Measurements from ENCODE around the gene SYPL2. TPM values are rescaled to one million over a fixed set of nuclear protein-coding genes. Genes with fewer than 3 reads are reported as not detected.

The SYPL2 gene
- total RNA-seq, 2 experiments from 2014 or later: not detected

DNA sequence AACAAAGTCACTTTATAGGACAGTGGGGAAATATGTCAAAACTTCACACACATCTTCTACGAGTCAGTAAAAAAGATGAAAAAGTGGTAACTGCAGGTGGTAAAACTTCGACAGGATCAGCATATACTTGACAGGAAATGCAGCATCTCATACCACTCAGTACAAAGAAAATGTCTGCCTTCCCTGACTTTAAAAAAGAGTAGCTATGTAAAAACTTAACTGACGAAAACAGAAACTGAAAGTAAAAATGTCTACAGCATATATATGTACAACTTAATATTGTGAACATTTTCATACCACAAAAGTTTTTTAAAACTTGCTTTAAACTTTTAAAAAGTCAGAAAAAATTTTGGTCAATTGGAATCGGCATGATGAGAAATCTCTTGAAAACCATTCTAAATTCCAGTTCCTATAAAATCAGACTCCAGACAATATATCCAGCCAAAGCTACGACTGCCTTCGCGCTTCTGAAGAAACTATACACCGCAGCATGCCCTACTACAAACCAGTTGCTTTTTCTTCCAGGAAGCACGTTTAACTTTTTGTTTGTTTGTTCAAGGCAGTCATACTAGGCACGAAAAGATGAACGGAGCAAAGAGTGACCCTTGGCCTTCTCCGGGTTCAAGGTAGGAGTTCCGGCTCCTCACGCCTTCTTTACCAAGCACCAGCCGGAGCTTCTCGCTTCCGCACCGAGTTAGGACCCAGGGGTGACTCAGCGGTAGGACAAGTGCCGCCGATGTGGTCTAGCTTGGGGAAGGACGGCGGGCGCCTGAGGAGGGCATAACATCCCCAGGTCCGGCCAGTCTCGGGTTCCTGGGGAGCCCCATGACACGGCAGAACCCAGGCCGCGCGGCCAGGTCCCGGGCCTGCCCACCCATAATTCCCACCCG is 40.7 kb upstream of the SYPL2 start:
- Histone ChIP-seq H3K79me2 (ENCODE audit: insufficient read depth, low read depth, low read length) (peaks cover 60% of the 10 kb centered on the region), H3K36me3 (ENCODE audit: insufficient read depth, low read length) (peaks cover 37% of the 10 kb centered on the region)
- POLR2A ChIA-PET: interaction anchor here (0.6 to 1.9 kb wide), 14 partner anchors 8 to 334 kb away, joined by 3 to 5 read pairs (median 4); partner anchors contain the start of genes PSRC1, SARS1 and SORT1

GRCh38 chr1:109426281-109427170 is 39.8 kb upstream of the SYPL2 start, which contains the start of gene PSMA5:
PSMA5 (minus strand) TSS chr1:109426448; CDS start chr1:109426330, 118 bp downstream.
- ChIA-PET CTCF (ENCODE audit: unreplicated experiment) (interaction anchor here (0.6 to 0.7 kb wide), 2 partner anchors 120 to 1065 kb away, joined by 3 to 13 read pairs; partner anchors contain the start of gene MYBPHL), POLR2A (interaction anchor here (0.6 to 1.9 kb wide), 9 partner anchors 9 to 213 kb away, joined by 3 to 9 read pairs (median 5); partner anchors contain the start of genes PSRC1 and SARS1)
- Histone ChIP-seq H3K4me2 (ENCODE audit: low read length) (peak within 1 kb of the TSS; percentile 99), H3K4me3 (ENCODE audit: low read depth, low read length, poor library complexity, severe bottlenecking) (peak within 1 kb of the TSS; percentile 97), H3K4me1 (ENCODE audit: insufficient read depth, low read length, poor library complexity, severe bottlenecking) (peaks cover 25% of the 10 kb centered on the region), H4K20me1 (ENCODE audit: insufficient read depth, low read length) (peaks cover 8% of the 10 kb centered on the region; the same call in 1 of the 2 replicates), H3K9me2 (ENCODE audit: insufficient read depth, low read length) (no peaks in the 10 kb centered on the region), H3K79me2 (ENCODE audit: insufficient read depth, low read depth, low read length) (peaks cover 52% of the 10 kb centered on the region), H2AFZ (ENCODE audit: low read length) (peak within 1 kb of the TSS; percentile 71), H3K36me3 (ENCODE audit: insufficient read depth, low read length) (peaks cover 28% of the 10 kb centered on the region), H3K27ac (ENCODE audit: low read depth, low read length, poor library complexity, severe bottlenecking) (peak within 1 kb of the TSS; percentile 85), H3K9me3 (ENCODE audit: low read length) (no peaks in the 10 kb centered on the region)
- TF ChIP-seq EZH2phosphoT487 (IDR thresholded peaks at IDR 0.05; ENCODE audit: borderline replicate concordance, low read depth, low read length) (no peak), CTCF (conservative IDR thresholded peaks at IDR 0.05; ENCODE audit: low read length) (no peak)
- peak; percentile 99 for DNase-seq (ENCODE audit: low spot score)
- BruUV-seq (replicated peaks): TSS peak; percentile 82
- intact Hi-C loops (cut with micrococcal nuclease; ENCODE audit: unreplicated experiment): loop anchor here (1.0 to 10.0 kb wide), 4 partner anchors 57 to 1246 kb away; partner anchors contain the start of genes ATXN7L2 and KCNA3

More for the DNA sequence above, 40.7 kb upstream of the SYPL2 start:
- CTCF ChIA-PET (ENCODE audit: unreplicated experiment): interaction anchor here (0.6 to 1.5 kb wide), 2 partner anchors 58 to 1066 kb away, joined by 3 to 13 read pairs; partner anchors contain the start of gene ATXN7L2
- H3K4me1 ChIP-seq (ENCODE audit: insufficient read depth, low read length, poor library complexity, severe bottlenecking): peaks cover 25% of the 10 kb centered on the region
- H3K27ac ChIP-seq (ENCODE audit: low read depth, low read length, poor library complexity, severe bottlenecking): peak overlapping the region; percentile 85
- H3K4me2 ChIP-seq (ENCODE audit: low read length): peak overlapping the region; percentile 99
- H3K4me3 ChIP-seq (ENCODE audit: low read depth, low read length, poor library complexity, severe bottlenecking): peak overlapping the region; percentile 97
- H4K20me1 ChIP-seq (ENCODE audit: insufficient read depth, low read length): peaks cover 8% of the 10 kb centered on the region; the same call in 1 of the 2 replicates
- intact Hi-C loops (cut with micrococcal nuclease; ENCODE audit: unreplicated experiment): loop anchor here (1.0 to 10.0 kb wide), 4 partner anchors 58 to 1247 kb away; partner anchors contain the start of genes ATXN7L2 and KCNA3
- no peak for TF ChIP-seq CTCF (conservative IDR thresholded peaks at IDR 0.05; ENCODE audit: low read length)
- no peak for TF ChIP-seq EZH2phosphoT487 (IDR thresholded peaks at IDR 0.05; ENCODE audit: borderline replicate concordance, low read depth, low read length)
- no peaks in the 10 kb centered on the region for H3K9me2 ChIP-seq (ENCODE audit: insufficient read depth, low read length)
- peak; percentile 75 for DNase-seq (ENCODE audit: low spot score)
- no peaks in the 10 kb centered on the region for H3K9me3 ChIP-seq (ENCODE audit: low read length)
- H2AFZ ChIP-seq (ENCODE audit: low read length): peak overlapping the region; percentile 26; the same call in 1 of the 2 replicates
- BruUV-seq (replicated peaks): TSS peak; percentile 88
